SK-N-SH (cell line): ENCODE measurements around the gene CDCA3. TPM values are rescaled to one million over a fixed set of nuclear protein-coding genes. Genes with fewer than 3 reads are reported as not detected.

Source experiments
- CTCF ChIA-PET: fragments of 300-600, 350-600 bp; formaldehyde crosslinking; extraction: SDS; loops from one replicate; lab custom pipeline; 2021; lab: Yijun Ruan, JAX
- POLR2A ChIA-PET: fragments of 350-600 bp; sonication (Branson Sonifier 250); formaldehyde crosslinking; extraction: SDS; loops from one replicate; lab custom pipeline; 2020; ENCODE audit warnings: antibody characterized with exemption, inconsistent platforms; lab: Yijun Ruan, JAX
- DNase-seq: peaks from one replicate; pipeline ENCODE4 v3.0.0; 2012
- H2AFZ ChIP-seq: fragments of 200-600 bp; sonication (generic); 2 replicates; pipeline ENCODE4 v1.8.1; 2016; ENCODE audit warnings: antibody characterized with exemption, mild to moderate bottlenecking, low read depth
- H3F3A ChIP-seq: fragments of 200-600 bp; sonication (generic); replicated peaks from 2 replicates; pipeline ENCODE3; 2016; ENCODE audit warnings: antibody characterized with exemption, mild to moderate bottlenecking; ENCODE audit not compliant: insufficient read depth
- H3K27ac ChIP-seq, 2 experiments: fragments of 200-500 bp in 1 of 2; fragments of 200-600 bp in 1 of 2; sonication (Bioruptor generic) in 1 of 2; sonication (generic), shearing (Covaris generic) in 1 of 2; 2 replicates each; pipeline versions ENCODE4 v1.5.1 to v1.6.1; 2014 to 2016; ENCODE audit warnings: low read depth in 2 of 2, inconsistent platforms in 1 of 2, low read length in 1 of 2, mild to moderate bottlenecking in 1 of 2, mixed read lengths in 1 of 2
- H3K27me3 ChIP-seq: fragments of 200-600 bp; sonication (generic), shearing (Covaris generic); 2 replicates; pipeline ENCODE4 v1.6.1; 2016; ENCODE audit warnings: mixed run types; ENCODE audit not compliant: insufficient read depth
- H3K36me3 ChIP-seq, 2 experiments: fragments of 200-500 bp in 1 of 2; fragments of 200-600 bp in 1 of 2; sonication (Bioruptor generic) in 1 of 2; sonication (generic) in 1 of 2; replicated peaks in 1 of 2; 2 replicates each; pipeline versions ENCODE3 to v1.5.1; 2014 to 2016; ENCODE audit warnings: low read length in 1 of 2, mild to moderate bottlenecking in 1 of 2; ENCODE audit not compliant: insufficient read depth in 2 of 2, control insufficient read depth in 1 of 2
- H3K4me1 ChIP-seq, 2 experiments: fragments of 200-500 bp in 1 of 2; fragments of 200-600 bp in 1 of 2; sonication (Bioruptor generic) in 1 of 2; sonication (generic), shearing (Covaris generic) in 1 of 2; 2 replicates each; pipeline versions ENCODE4 v1.5.1 to v1.6.1; 2014 to 2016; ENCODE audit warnings: low read depth in 1 of 2, low read length in 1 of 2, mixed run types in 1 of 2; ENCODE audit not compliant: insufficient read depth in 2 of 2, control insufficient read depth in 1 of 2
- H3K4me2 ChIP-seq: fragments of 200-600 bp; sonication (generic), shearing (Covaris generic); 2 replicates; pipeline ENCODE4 v1.6.1; 2017; ENCODE audit warnings: mixed run types
- H3K4me3 ChIP-seq, 2 experiments: fragments of 200-500 bp in 1 of 2; fragments of 200-600 bp in 1 of 2; sonication (Bioruptor generic) in 1 of 2; sonication (generic), shearing (Covaris generic) in 1 of 2; 2 replicates each; pipeline versions ENCODE4 v1.5.1 to v1.8.1; 2014 to 2016; ENCODE audit warnings: low read depth in 2 of 2, inconsistent platforms in 1 of 2, low read length in 1 of 2, mild to moderate bottlenecking in 1 of 2, mixed read lengths in 1 of 2, moderate library complexity in 1 of 2
- H3K79me2 ChIP-seq: fragments of 200-600 bp; sonication (generic); 2 replicates; pipeline ENCODE4 v1.8.1; 2017; ENCODE audit warnings: mild to moderate bottlenecking; ENCODE audit not compliant: insufficient read depth
- H3K9ac ChIP-seq: fragments of 200-600 bp; sonication (generic); 2 replicates; pipeline ENCODE4 v1.6.1; 2017; ENCODE audit warnings: mixed run types
- H3K9me2 ChIP-seq: fragments of 200-600 bp; sonication (generic); 2 replicates; pipeline ENCODE4 v1.6.1; 2017; ENCODE audit warnings: mixed run types
- H3K9me3 ChIP-seq: fragments of 200-600 bp; sonication (generic); 2 replicates; pipeline ENCODE4 v1.6.1; 2017; ENCODE audit warnings: mixed run types, mild to moderate bottlenecking, moderate library complexity
- H4K20me1 ChIP-seq: fragments of 200-600 bp; sonication (generic); 2 replicates; pipeline ENCODE4 v1.6.1; 2017; ENCODE audit warnings: mild to moderate bottlenecking, mixed run types; ENCODE audit not compliant: insufficient read depth
- ELF1 ChIP-seq: IDR thresholded peaks from 2 replicates; pipeline ENCODE4 v1.4.0; 2012
- EZH2phosphoT487 ChIP-seq: fragments of 200-600 bp; sonication (generic); IDR thresholded peaks from 2 replicates; pipeline ENCODE4 v1.6.1; 2017; ENCODE audit warnings: low read depth, mixed run types, mild to moderate bottlenecking, antibody characterized with exemption, moderate library complexity, borderline replicate concordance
- FOXJ3 ChIP-seq: sonication (generic); formaldehyde crosslinking; IDR thresholded peaks from 2 replicates; pipeline ENCODE4 v1.5.1; 2020; ENCODE audit warnings: mild to moderate bottlenecking, missing genetic modification reagents
- GABPA ChIP-seq: IDR thresholded peaks from 2 replicates; pipeline ENCODE4 v1.4.0; 2012; ENCODE audit warnings: low read depth, mild to moderate bottlenecking
- NRF1 ChIP-seq: IDR thresholded peaks from 2 replicates; pipeline ENCODE4 v1.6.1; 2012; ENCODE audit warnings: low read depth, mild to moderate bottlenecking, low read length
- RAD21 ChIP-seq: IDR thresholded peaks from 2 replicates; pipeline ENCODE4 v1.6.1; 2012; ENCODE audit warnings: mild to moderate bottlenecking, low read length
- RCOR1 ChIP-seq: fragments of 150-350 bp; IDR thresholded peaks from 2 replicates; pipeline ENCODE4 v1.6.1; 2017; ENCODE audit warnings: antibody characterized with exemption, low read length
- SIN3A ChIP-seq: IDR thresholded peaks from 2 replicates; pipeline ENCODE4 v1.6.1; 2012; ENCODE audit warnings: low read depth, mild to moderate bottlenecking, low read length, moderate library complexity, borderline replicate concordance
- SMC3 ChIP-seq: IDR thresholded peaks from 2 replicates; pipeline ENCODE4 v1.6.1; 2012; ENCODE audit warnings: low read depth, low read length, improper control_type of control experiment
- TAF1 ChIP-seq: IDR thresholded peaks from 2 replicates; pipeline ENCODE4 v1.6.1; 2012; ENCODE audit warnings: low read depth, mild to moderate bottlenecking, low read length, moderate library complexity, borderline replicate concordance
- YY1 ChIP-seq: IDR thresholded peaks from 2 replicates; pipeline ENCODE4 v1.4.0; 2012; ENCODE audit warnings: low read depth, mild to moderate bottlenecking
- WGBS: methylation state at CpG from one replicate; pipeline ENCODE4 v1.1.6; 2017; ENCODE audit warnings: low lambda C conversion rate; 5-methylcytosine and 5-hydroxymethylcytosine counted together
- polyA plus RNA-seq, 3 experiments: library from polyadenylated mRNA; depleted of rRNA; stranded (reverse); fragments of >200 nt; gene quantifications; 2 replicates each; pipeline ENCODE4 v1.2.3, GENCODE V29; 2012
- TF ChIP-seq, protein P1 (sequence below): fragments of 150-350 bp; IDR thresholded peaks from 2 replicates; pipeline ENCODE4 v1.6.1; 2016; ENCODE audit warnings: mild to moderate bottlenecking, low read depth, low read length
- TF ChIP-seq, protein P2 (sequence below): IDR thresholded peaks from 2 replicates; pipeline ENCODE4 v1.6.1; 2012; ENCODE audit warnings: mild to moderate bottlenecking, low read depth, low read length, moderate library complexity

Gene CDCA3
- polyA plus RNA-seq, 1 of the 3 experiments (the other 2 are of a cell fraction) = 33.0 TPM

DNA sequence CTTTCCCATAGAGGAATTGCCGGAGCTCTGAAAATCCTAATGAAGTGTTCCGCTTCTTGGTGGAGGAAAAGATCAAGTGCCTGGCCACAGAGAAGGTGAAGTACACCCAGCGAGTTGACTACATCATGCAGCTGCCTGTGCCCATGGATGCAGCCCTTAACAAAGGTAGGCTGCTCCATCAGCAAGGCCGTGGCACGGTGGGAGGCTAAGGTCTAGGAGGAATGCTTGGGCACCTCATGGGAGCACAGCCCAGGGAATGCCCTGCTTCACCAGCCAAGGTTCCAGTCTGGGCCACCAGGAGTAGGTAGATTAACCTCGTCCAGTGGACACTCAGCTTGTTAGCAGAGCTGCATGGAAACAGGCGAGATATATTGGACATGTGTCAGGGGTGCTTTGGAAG is 9.9 kb upstream of the CDCA3 start:
- no peak overlapping the region for H2AFZ ChIP-seq
- 96% methylated on average over 5 of the region's 7 CpGs for WGBS
- 0 out of 2 replicates have a peak, but pooled peaks cover under 1% of the 10 kb centered on the region for H3K79me2 ChIP-seq
- no peaks in the 10 kb centered on the region for H3K9me3 ChIP-seq
- CTCF ChIA-PET = interaction anchor here (1.0 to 2.4 kb wide), 5 partner anchors 8 to 31 kb away, joined by 3 to 13 read pairs (median 8); partner anchors contain the start of gene SPSB2
- peaks cover 4% of the 10 kb centered on the region for H3F3A ChIP-seq
- H3K27me3 ChIP-seq = no peaks in the 10 kb centered on the region
- DNase-seq = no peak
- H3K4me2 ChIP-seq = no peak overlapping the region
- H3K36me3 ChIP-seq = peaks cover 40 to 81% of the 10 kb centered on the region in 2 experiments
- no peak overlapping the region for H3K4me3 ChIP-seq
- no peaks in the 10 kb centered on the region for H3K9me2 ChIP-seq
- TF ChIP-seq EZH2phosphoT487 (no peak), RCOR1 (no peak), NRF1 (no peak), FOXJ3 (no peak), ELF1 (no peak)
- TF ChIP-seq, protein P1, sequence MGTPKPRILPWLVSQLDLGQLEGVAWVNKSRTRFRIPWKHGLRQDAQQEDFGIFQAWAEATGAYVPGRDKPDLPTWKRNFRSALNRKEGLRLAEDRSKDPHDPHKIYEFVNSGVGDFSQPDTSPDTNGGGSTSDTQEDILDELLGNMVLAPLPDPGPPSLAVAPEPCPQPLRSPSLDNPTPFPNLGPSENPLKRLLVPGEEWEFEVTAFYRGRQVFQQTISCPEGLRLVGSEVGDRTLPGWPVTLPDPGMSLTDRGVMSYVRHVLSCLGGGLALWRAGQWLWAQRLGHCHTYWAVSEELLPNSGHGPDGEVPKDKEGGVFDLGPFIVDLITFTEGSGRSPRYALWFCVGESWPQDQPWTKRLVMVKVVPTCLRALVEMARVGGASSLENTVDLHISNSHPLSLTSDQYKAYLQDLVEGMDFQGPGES = no peak
- TF ChIP-seq, protein P2, sequence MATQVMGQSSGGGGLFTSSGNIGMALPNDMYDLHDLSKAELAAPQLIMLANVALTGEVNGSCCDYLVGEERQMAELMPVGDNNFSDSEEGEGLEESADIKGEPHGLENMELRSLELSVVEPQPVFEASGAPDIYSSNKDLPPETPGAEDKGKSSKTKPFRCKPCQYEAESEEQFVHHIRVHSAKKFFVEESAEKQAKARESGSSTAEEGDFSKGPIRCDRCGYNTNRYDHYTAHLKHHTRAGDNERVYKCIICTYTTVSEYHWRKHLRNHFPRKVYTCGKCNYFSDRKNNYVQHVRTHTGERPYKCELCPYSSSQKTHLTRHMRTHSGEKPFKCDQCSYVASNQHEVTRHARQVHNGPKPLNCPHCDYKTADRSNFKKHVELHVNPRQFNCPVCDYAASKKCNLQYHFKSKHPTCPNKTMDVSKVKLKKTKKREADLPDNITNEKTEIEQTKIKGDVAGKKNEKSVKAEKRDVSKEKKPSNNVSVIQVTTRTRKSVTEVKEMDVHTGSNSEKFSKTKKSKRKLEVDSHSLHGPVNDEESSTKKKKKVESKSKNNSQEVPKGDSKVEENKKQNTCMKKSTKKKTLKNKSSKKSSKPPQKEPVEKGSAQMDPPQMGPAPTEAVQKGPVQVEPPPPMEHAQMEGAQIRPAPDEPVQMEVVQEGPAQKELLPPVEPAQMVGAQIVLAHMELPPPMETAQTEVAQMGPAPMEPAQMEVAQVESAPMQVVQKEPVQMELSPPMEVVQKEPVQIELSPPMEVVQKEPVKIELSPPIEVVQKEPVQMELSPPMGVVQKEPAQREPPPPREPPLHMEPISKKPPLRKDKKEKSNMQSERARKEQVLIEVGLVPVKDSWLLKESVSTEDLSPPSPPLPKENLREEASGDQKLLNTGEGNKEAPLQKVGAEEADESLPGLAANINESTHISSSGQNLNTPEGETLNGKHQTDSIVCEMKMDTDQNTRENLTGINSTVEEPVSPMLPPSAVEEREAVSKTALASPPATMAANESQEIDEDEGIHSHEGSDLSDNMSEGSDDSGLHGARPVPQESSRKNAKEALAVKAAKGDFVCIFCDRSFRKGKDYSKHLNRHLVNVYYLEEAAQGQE = no peak
- POLR2A ChIA-PET = no interaction called here
- no peak overlapping the region for H3K9ac ChIP-seq
- no peaks in the 10 kb centered on the region for H4K20me1 ChIP-seq
- no peaks in the 10 kb centered on the region for H3K4me1 ChIP-seq
- no peak overlapping the region for H3K27ac ChIP-seq

DNA sequence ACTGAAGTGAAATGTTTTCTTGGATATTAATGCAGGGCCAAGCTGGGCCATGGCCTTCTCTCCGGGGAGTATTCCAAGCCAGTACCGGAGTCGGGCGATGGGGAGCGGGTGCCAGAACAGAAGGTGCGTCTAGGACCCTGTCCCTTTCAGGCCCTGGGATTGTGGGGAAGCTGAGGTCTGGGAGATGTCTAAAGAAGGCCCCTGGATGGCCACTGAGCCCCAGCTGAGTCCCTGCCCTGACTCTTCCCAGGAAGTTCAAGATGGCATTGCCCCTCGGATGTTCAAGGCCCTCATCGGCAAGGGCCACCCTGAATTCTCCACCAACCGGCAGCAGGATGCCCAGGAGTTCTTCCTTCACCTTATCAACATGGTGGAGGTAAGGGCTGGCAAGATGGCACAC is 9.0 kb upstream of the CDCA3 start:
- Histone ChIP-seq H3K9me2 (no peaks in the 10 kb centered on the region), H4K20me1 (no peaks in the 10 kb centered on the region; the same call in 1 of the 2 replicates), H3K9ac (no peak overlapping the region), H3K9me3 (no peaks in the 10 kb centered on the region), H3K27ac (no peak overlapping the region), H3K79me2 (peaks cover 9% of the 10 kb centered on the region), H3K36me3 (peaks cover 40 to 88% of the 10 kb centered on the region in 2 experiments), H3K4me1 (no peaks in the 10 kb centered on the region), H3K4me2 (no peak overlapping the region), H3F3A (peaks cover 4% of the 10 kb centered on the region), H2AFZ (no peak overlapping the region), H3K27me3 (no peaks in the 10 kb centered on the region), H3K4me3 (no peak overlapping the region)
- TF ChIP-seq TAF1 = no peak
- no peak for TF ChIP-seq YY1
- TF ChIP-seq SIN3A = no peak
- no peak for TF ChIP-seq SMC3
- TF ChIP-seq, protein P2 = no peak
- no peak for TF ChIP-seq RAD21
- TF ChIP-seq ELF1 = no peak
- TF ChIP-seq GABPA = no peak
- CTCF ChIA-PET = interaction anchor here (1.9 to 2.4 kb wide), 3 partner anchors 9 to 24 kb away, joined by 8 to 13 read pairs (median 12); partner anchors contain the start of gene SPSB2
- POLR2A ChIA-PET = no interaction called here
- 100% methylated on average over 4 of the region's 9 CpGs for WGBS
- DNase-seq = no peak
